K562 (cell line): ENCODE measurements around the gene CLSTN2. TPM values are rescaled to one million over a fixed set of nuclear protein-coding genes. Genes with fewer than 3 reads are reported as not detected.

ENCODE experiments used
- ATAC-seq: fragments of 200-7000 bp; cut with Tn5 transposase; 3 replicates; pipeline ENCODE4 v1.9.1; 2020; ENCODE audit warnings: moderate library complexity
- BruUV-seq: library from RNA; stranded (reverse); fragments of 400-500 nt; replicated peaks from 2 replicates; lab custom pipeline; 2021; lab: Mats Ljungman, UMichigan
- CTCF ChIA-PET: fragments of 300-600 bp; formaldehyde crosslinking; extraction: SDS; loops from one replicate; lab custom pipeline; 2021; ENCODE audit warnings: low intra/inter-chr PET ratio; lab: Yijun Ruan, JAX
- POLR2A ChIA-PET: fragments of 300-600, 350-650 bp; sonication (Branson Sonifier 250); formaldehyde crosslinking; extraction: SDS; loops from one replicate; lab custom pipeline; 2021; ENCODE audit warnings: antibody characterized with exemption, inconsistent platforms; lab: Yijun Ruan, JAX
- DNase-seq, 4 experiments: peaks; one replicate each; pipeline versions ENCODE4 v3.0.0 to v3.0.0-alpha.2; 2011 to 2018; ENCODE audit warnings: low spot score in 3 of 4, mixed read lengths in 3 of 4; ENCODE audit errors: extremely low read depth in 1 of 4
- FAIRE-seq: peaks from 2 replicates; lab custom pipeline; 2011; peaks lifted over from hg19 to GRCh38; lab: Jason Lieb, UNC
- H2AFZ ChIP-seq: 2 replicates; pipeline ENCODE4 v1.6.0; 2011; ENCODE audit warnings: low read depth, low read length, control low read depth, inconsistent platforms
- H3K27ac ChIP-seq: fragments of 200-600 bp; 3 replicates; pipeline ENCODE4 v1.8.0; 2011; ENCODE audit warnings: low read depth, mild to moderate bottlenecking, control low read depth, inconsistent platforms, low read length, moderate library complexity, mixed read lengths; ENCODE audit errors: extremely low read depth
- H3K27me3 ChIP-seq, 2 experiments: fragments of 300-600 bp in 1 of 2; 2 replicates in 1 of 2; 3 replicates in 1 of 2; pipeline versions ENCODE4 v1.6.0 to v1.8.0; 2011; ENCODE audit warnings: inconsistent platforms in 2 of 2, low read length in 2 of 2, mild to moderate bottlenecking in 1 of 2, mixed read lengths in 1 of 2, moderate library complexity in 1 of 2; ENCODE audit not compliant: control insufficient read depth in 2 of 2, insufficient read depth in 2 of 2
- H3K36me3 ChIP-seq: fragments of 300-600 bp; 3 replicates; pipeline ENCODE4 v1.8.0; 2011; ENCODE audit warnings: mild to moderate bottlenecking, low read length, inconsistent platforms; ENCODE audit not compliant: control insufficient read depth, insufficient read depth
- H3K4me1 ChIP-seq, 2 experiments: fragments of 200-600 bp in 1 of 2; replicated peaks in 1 of 2; 2 replicates in 1 of 2; 3 replicates in 1 of 2; pipeline versions ENCODE4 v1.5.1 to v1.8.0; 2011; ENCODE audit warnings: inconsistent platforms in 2 of 2, low read length in 2 of 2, mild to moderate bottlenecking in 1 of 2, mixed read lengths in 1 of 2, moderate library complexity in 1 of 2; ENCODE audit not compliant: control insufficient read depth in 2 of 2, insufficient read depth in 2 of 2
- H3K4me2 ChIP-seq: 2 replicates; pipeline ENCODE4 v1.6.1; 2011; ENCODE audit warnings: low read length, control low read depth, inconsistent platforms, mixed read lengths; ENCODE audit not compliant: insufficient read depth
- H3K4me3 ChIP-seq: fragments of 200-600 bp; sonication (generic), shearing (Covaris generic); 2 replicates; pipeline ENCODE4 v1.5.1; 2016; ENCODE audit warnings: control low read depth, inconsistent platforms
- H3K79me2 ChIP-seq: fragments of 200-600 bp; 3 replicates; pipeline ENCODE4 v1.8.0; 2011; ENCODE audit warnings: low read length, inconsistent platforms; ENCODE audit not compliant: control insufficient read depth, insufficient read depth
- H3K9ac ChIP-seq, 2 experiments: 2 replicates each; pipeline versions ENCODE4 v1.6.0 to v1.6.1; 2011; ENCODE audit warnings: low read depth in 2 of 2, low read length in 2 of 2, control low read depth in 1 of 2, inconsistent platforms in 1 of 2, mild to moderate bottlenecking in 1 of 2, mixed read lengths in 1 of 2; ENCODE audit not compliant: insufficient read depth in 1 of 2
- H3K9me1 ChIP-seq: one replicate; pipeline ENCODE4 v1.6.0; 2011; ENCODE audit warnings: inconsistent platforms, mild to moderate bottlenecking, low read length, moderate library complexity; ENCODE audit not compliant: control insufficient read depth, insufficient read depth
- H3K9me3 ChIP-seq: replicated peaks from 2 replicates; pipeline ENCODE4 v1.5.1; 2011; ENCODE audit warnings: low read depth, low read length, inconsistent platforms; ENCODE audit not compliant: control insufficient read depth, insufficient read depth
- H4K20me1 ChIP-seq: replicated peaks from 2 replicates; pipeline ENCODE4 v1.6.1; 2011; ENCODE audit warnings: low read length, inconsistent platforms, mixed read lengths; ENCODE audit not compliant: control insufficient read depth, insufficient read depth
- ELK1 ChIP-seq: sonication (generic); formaldehyde crosslinking; IDR thresholded peaks from 2 replicates; pipeline ENCODE4 v1.8.1; 2022; ENCODE audit warnings: missing genetic modification reagents
- FOS ChIP-seq: IDR thresholded peaks from 3 replicates; pipeline ENCODE4 v1.6.1; 2011; ENCODE audit not compliant: insufficient read length; ENCODE audit errors: extremely low read depth
- HLTF ChIP-seq: fragments of 450-650 bp; IDR thresholded peaks from 2 replicates; pipeline ENCODE4 v1.6.1; 2016
- HMGXB4 ChIP-seq: sonication (generic); formaldehyde crosslinking; IDR thresholded peaks from 2 replicates; pipeline ENCODE4 v1.8.1; 2023; ENCODE audit warnings: mild to moderate bottlenecking, missing genetic modification reagents
- MEF2A ChIP-seq: IDR thresholded peaks from 2 replicates; pipeline ENCODE4 v1.6.1; 2011; ENCODE audit warnings: low read depth, mild to moderate bottlenecking, low read length, moderate library complexity; ENCODE audit not compliant: control insufficient read depth
- NELFE ChIP-seq: IDR thresholded peaks from 2 replicates; pipeline ENCODE4 v1.6.1; 2011; ENCODE audit warnings: mild to moderate bottlenecking; ENCODE audit not compliant: insufficient read depth, insufficient read length
- POLR3A ChIP-seq: IDR thresholded peaks from 2 replicates; pipeline ENCODE4 v1.6.1; 2011; ENCODE audit warnings: borderline replicate concordance, mild to moderate bottlenecking, moderate library complexity; ENCODE audit not compliant: insufficient read length, insufficient read depth; ENCODE audit errors: extremely low read depth
- SFPQ ChIP-seq: fragments of 200-400 bp; formaldehyde crosslinking; IDR thresholded peaks from 2 replicates; pipeline ENCODE4 v1.6.1; 2017; ENCODE audit warnings: mild to moderate bottlenecking, low read depth, low read length, moderate library complexity
- SRSF7 ChIP-seq: fragments of 200-400 bp; formaldehyde crosslinking; optimal IDR thresholded peaks from 2 replicates; pipeline ENCODE3; 2017; ENCODE audit warnings: mild to moderate bottlenecking, low read depth, low read length
- SRSF9 ChIP-seq: fragments of 200-400 bp; formaldehyde crosslinking; IDR thresholded peaks from 2 replicates; pipeline ENCODE4 v1.6.1; 2017; ENCODE audit warnings: low read depth, low read length, borderline replicate concordance
- TOE1 ChIP-seq, 2 experiments: fragments of 450-650 bp in 1 of 2; sonication (generic) in 1 of 2; formaldehyde crosslinking in 1 of 2; IDR thresholded peaks; 2 replicates each; pipeline versions ENCODE4 v1.7.1 to v1.8.0; 2016 to 2022; ENCODE audit warnings: borderline replicate concordance in 2 of 2, mild to moderate bottlenecking in 2 of 2, antibody characterized with exemption in 1 of 2, inconsistent platforms in 1 of 2, low read depth in 1 of 2, missing genetic modification reagents in 1 of 2, moderate library complexity in 1 of 2
- ZFX ChIP-seq: sonication (generic); formaldehyde crosslinking; IDR thresholded peaks from 2 replicates; pipeline ENCODE4 v1.8.0; 2022; ENCODE audit warnings: mild to moderate bottlenecking, missing genetic modification reagents, moderate library complexity
- ZNF224 ChIP-seq: sonication (generic); formaldehyde crosslinking; IDR thresholded peaks from 2 replicates; pipeline ENCODE4 v1.8.0; 2022; ENCODE audit warnings: mild to moderate bottlenecking, missing genetic modification reagents
- ZNF280B ChIP-seq: fragments of 250-450 bp; sonication (Bioruptor Pico); IDR thresholded peaks from 2 replicates; pipeline ENCODE4 v1.5.1; 2021; ENCODE audit warnings: mild to moderate bottlenecking
- ZNF324 ChIP-seq: fragments of 250-450 bp; sonication (Bioruptor Pico); IDR thresholded peaks from 2 replicates; pipeline ENCODE4 v1.4.0; 2020; ENCODE audit warnings: mild to moderate bottlenecking
- whole genome bisulfite sequencing: fragments of 100-300 bp; shearing (Covaris generic); methylation state at CpG from one replicate; pipeline ENCODE4 v1.1.6; 2016; ENCODE audit warnings: low coverage, mixed read lengths; ENCODE audit not compliant: insufficient coverage; ENCODE audit errors: missing lambda C conversion rate; 5-methylcytosine and 5-hydroxymethylcytosine counted together
- in situ Hi-C: fragments of 300-500 bp; cut with MboI; formaldehyde crosslinking; loops from 4 replicates; pipeline ENCODE4 v1.15.0; 2018; ENCODE audit warnings: inconsistent platforms, mixed read lengths
- intact Hi-C: fragments of 100-400 bp; cut with micrococcal nuclease; formaldehyde crosslinking; loops from 2 replicates; pipeline ENCODE4 v1.14.2; 2022
- polyA plus RNA-seq, 8 experiments: library from polyadenylated mRNA; depleted of rRNA in 4 of 8; stranded (reverse) in 5 of 8; unstranded in 3 of 8; fragments of >200 nt; fragmentation: Nextera tagmentation in 2 of 8; fragmentation: Illumina TruSeq in 1 of 8; extraction: Ambion mirVana in 2 of 8; extraction: Trizol in 1 of 8; gene quantifications; 2 replicates each; pipeline versions ENCODE4 v1.2.1 to v1.2.3, GENCODE V29; 2011 to 2014; ENCODE audit warnings: inconsistent platforms in 1 of 8, missing spikeins in 1 of 8
- total RNA-seq, 7 experiments: library from RNA; depleted of rRNA in 6 of 7; stranded (reverse); fragments of >200 nt in 6 of 7; fragmentation: Illumina TruSeq in 2 of 7; extraction: Trizol in 2 of 7; gene quantifications; 2 replicates each; pipeline versions ENCODE4 v1.2.1 to v1.2.3, GENCODE V29; 2011 to 2021; ENCODE audit warnings: low replicate concordance in 1 of 7

Gene CLSTN2
- total and polyA plus RNA-seq, 9 of the 15 experiments (the other 6 are each of a cell fraction or from before 2014, with no cell fraction given): 0.02 to 0.04 (median 0.04) TPM; not detected in 6

- Histone ChIP-seq H2AFZ (no peak overlapping the region), H3K27me3 (no peaks in the 10 kb centered on the region), H3K4me3 (no peak overlapping the region), H3K4me2 (no peak overlapping the region), H3K36me3 (no peaks in the 10 kb centered on the region), H3K4me1 (no peaks in the 10 kb centered on the region), H3K9me1 (no peaks in the 10 kb centered on the region), H3K79me2 (no peaks in the 10 kb centered on the region), H4K20me1 (no peaks in the 10 kb centered on the region), H3K27ac (no peak overlapping the region), H3K9ac (no peak overlapping the region), H3K9me3 (no peaks in the 10 kb centered on the region)
- intact Hi-C loops: no loop called here
- no TSS peak for BruUV-seq
- FAIRE-seq: no peak
- 0% methylated on average over 1 of the region's 1 CpG for WGBS
- ChIA-PET CTCF (no interaction called here), POLR2A (no interaction called here)
- TF ChIP-seq ELK1 (CRISPR knock-in tag): no peak
- TF ChIP-seq FOS: no peak
- no peak for TF ChIP-seq ZFX (CRISPR knock-in tag)
- TF ChIP-seq SRSF9: no peak
- TF ChIP-seq ZNF224 (CRISPR knock-in tag): no peak
- TF ChIP-seq POLR3A: no peak
- no peak for TF ChIP-seq ZNF324
- TF ChIP-seq TOE1 (IDR thresholded peaks at IDR 0.05; ENCODE audit: borderline replicate concordance): no peak
- no peak for TF ChIP-seq TOE1 (CRISPR knock-in tag; IDR thresholded peaks at IDR 0.05; ENCODE audit: borderline replicate concordance, low read depth)
- no peak for TF ChIP-seq ZNF280B (CRISPR knock-in tag)
- TF ChIP-seq MEF2A: no peak
- TF ChIP-seq SRSF7: no peak
- TF ChIP-seq NELFE: no peak
- no peak for TF ChIP-seq HMGXB4 (CRISPR knock-in tag)
- TF ChIP-seq SFPQ: no peak
- TF ChIP-seq HLTF: no peak
- DNase-seq: no peak
- in situ Hi-C loops: no loop called here
- ATAC-seq: no peak
These were observed 34.4 kb downstream of the CLSTN2 start for GRCh38 chr3:139969386-139969785.
